GM23338 (cell line): ENCODE results near the gene PTTG1IP. TPM values are rescaled to one million over a fixed set of nuclear protein-coding genes. Genes with fewer than 3 reads are reported as not detected.

ENCODE experiments used
- ATAC-seq: fragments of 200-7000 bp; cut with Tn5 transposase; 3 replicates; pipeline ENCODE4 v1.9.1; 2020
- DNase-seq: peaks from one replicate; pipeline ENCODE4 v3.0.0-alpha.2; 2015; ENCODE audit warnings: low spot score
- H2AFZ ChIP-seq: fragments of 200-600 bp; sonication (generic); 2 replicates; pipeline ENCODE4 v1.8.0; 2016; ENCODE audit warnings: antibody characterized with exemption, mild to moderate bottlenecking, moderate library complexity
- H3F3A ChIP-seq: fragments of 200-600 bp; sonication (generic); replicated peaks from 2 replicates; pipeline ENCODE4 v1.8.0; 2017; ENCODE audit warnings: antibody characterized with exemption, mixed run types, low read depth
- H3K27ac ChIP-seq: fragments of 200-600 bp; sonication (generic); 2 replicates; pipeline ENCODE4 v1.6.1; 2016; ENCODE audit warnings: low read depth
- H3K27me3 ChIP-seq: fragments of 200-600 bp; sonication (generic); 2 replicates; pipeline ENCODE4 v1.8.0; 2016; ENCODE audit warnings: mild to moderate bottlenecking, mixed run types, moderate library complexity; ENCODE audit not compliant: insufficient read depth
- H3K36me3 ChIP-seq: fragments of 200-600 bp; sonication (generic); 2 replicates; pipeline ENCODE4 v1.8.0; 2016; ENCODE audit warnings: mild to moderate bottlenecking; ENCODE audit not compliant: insufficient read depth
- H3K4me1 ChIP-seq: fragments of 200-600 bp; sonication (generic); 2 replicates; pipeline ENCODE4 v1.8.0; 2016; ENCODE audit warnings: mild to moderate bottlenecking, moderate library complexity; ENCODE audit not compliant: insufficient read depth
- H3K4me2 ChIP-seq: fragments of 200-600 bp; sonication (generic); 2 replicates; pipeline ENCODE4 v1.7.1; 2017; ENCODE audit warnings: mixed run types
- H3K4me3 ChIP-seq: fragments of 200-600 bp; sonication (generic); 2 replicates; pipeline ENCODE4 v1.6.1; 2016; ENCODE audit warnings: mixed run types
- H3K79me2 ChIP-seq: fragments of 200-600 bp; sonication (generic); replicated peaks from 2 replicates; pipeline ENCODE4 v1.8.0; 2017; ENCODE audit warnings: mild to moderate bottlenecking; ENCODE audit not compliant: insufficient read depth
- H3K9me2 ChIP-seq: fragments of 200-600 bp; sonication (generic); 2 replicates; pipeline ENCODE4 v1.8.0; 2017; ENCODE audit not compliant: insufficient read depth
- H4K20me1 ChIP-seq: fragments of 200-600 bp; sonication (generic); replicated peaks from 2 replicates; pipeline ENCODE4 v1.8.0; 2017; ENCODE audit warnings: mild to moderate bottlenecking; ENCODE audit not compliant: insufficient read depth
- H3K27ac Mint-ChIP-seq: 2 replicates; pipeline ENCODE4 v1.8.0; 2020; ENCODE audit warnings: inconsistent platforms, mild to moderate bottlenecking, moderate library complexity, mixed read lengths
- H3K27me3 Mint-ChIP-seq: 3 replicates; pipeline ENCODE4 v1.8.0; 2022; ENCODE audit warnings: low read depth, mild to moderate bottlenecking, moderate library complexity, mixed read lengths, inconsistent platforms; ENCODE audit not compliant: insufficient read depth, poor library complexity
- H3K36me3 Mint-ChIP-seq: 3 replicates; pipeline ENCODE4 v1.8.0; 2021; ENCODE audit warnings: low read depth, mild to moderate bottlenecking, inconsistent platforms, moderate library complexity, mixed read lengths
- H3K4me1 Mint-ChIP-seq: 3 replicates; pipeline ENCODE4 v1.8.0; 2020; ENCODE audit warnings: mild to moderate bottlenecking, inconsistent platforms, mixed read lengths
- H3K4me3 Mint-ChIP-seq: 3 replicates; pipeline ENCODE4 v1.8.0; 2021; ENCODE audit warnings: moderate library complexity, mild to moderate bottlenecking, inconsistent platforms, mixed read lengths
- H3K9me3 Mint-ChIP-seq: 3 replicates; pipeline ENCODE4 v1.8.0; 2020; ENCODE audit warnings: moderate library complexity, mild to moderate bottlenecking, inconsistent platforms, mixed read lengths
- CREB1 ChIP-seq: fragments of 250-450 bp; sonication (Bioruptor Pico); IDR thresholded peaks from 2 replicates; pipeline ENCODE4 v1.5.0; 2020; ENCODE audit warnings: low read depth, mild to moderate bottlenecking, moderate library complexity
- ETS1 ChIP-seq: IDR thresholded peaks from 2 replicates; pipeline ENCODE4 v1.6.1; 2016; ENCODE audit warnings: antibody characterized with exemption
- EZH2 ChIP-seq: fragments of 200-600 bp; sonication (generic); IDR thresholded peaks from one replicate; pipeline ENCODE4 v1.8.0; 2017; ENCODE audit warnings: antibody characterized with exemption, mild to moderate bottlenecking, low read depth; ENCODE audit not compliant: unreplicated experiment
- EZH2phosphoT487 ChIP-seq: fragments of 200-600 bp; sonication (generic); IDR thresholded peaks from one replicate; pipeline ENCODE4 v1.8.1; 2018; ENCODE audit warnings: antibody characterized with exemption; ENCODE audit not compliant: unreplicated experiment
- JUNB ChIP-seq: IDR thresholded peaks from one replicate; pipeline ENCODE4 v1.6.1; 2016; ENCODE audit warnings: antibody characterized with exemption; ENCODE audit not compliant: unreplicated experiment
- NANOG ChIP-seq: IDR thresholded peaks from 2 replicates; pipeline ENCODE4 v1.6.1; 2016; ENCODE audit warnings: antibody characterized with exemption, borderline replicate concordance
- POLR2AphosphoS5 ChIP-seq: IDR thresholded peaks from 2 replicates; pipeline ENCODE4 v1.6.1; 2016; ENCODE audit warnings: antibody characterized with exemption, low read depth
- REST ChIP-seq: IDR thresholded peaks from one replicate; pipeline ENCODE4 v1.6.1; 2018; ENCODE audit warnings: antibody characterized with exemption; ENCODE audit not compliant: unreplicated experiment
- STAT1 ChIP-seq: IDR thresholded peaks from one replicate; pipeline ENCODE4 v1.6.1; 2016; ENCODE audit warnings: antibody characterized with exemption; ENCODE audit not compliant: unreplicated experiment
- ZNF114 ChIP-seq: fragments of 250-450 bp; sonication (Bioruptor Pico); IDR thresholded peaks from 2 replicates; pipeline ENCODE4 v1.5.0; 2020; ENCODE audit warnings: mild to moderate bottlenecking, moderate library complexity
- ZNF331 ChIP-seq: fragments of 250-450 bp; sonication (Bioruptor Pico); IDR thresholded peaks from 2 replicates; pipeline ENCODE4 v1.5.0; 2020; ENCODE audit warnings: low read depth, mild to moderate bottlenecking, moderate library complexity
- polyA plus RNA-seq: library from polyadenylated mRNA; unstranded; fragments of >200 nt; fragmentation: Nextera tagmentation; extraction: Ambion mirVana; gene quantifications from 2 replicates; pipeline ENCODE4 v1.2.1, GENCODE V29; 2016
- total RNA-seq: library from RNA; depleted of rRNA; stranded (reverse); fragments of >200 nt; shearing (Covaris generic); gene quantifications from 2 replicates; pipeline ENCODE4 v1.2.3, GENCODE V29; 2014
- TF ChIP-seq, protein P1 (sequence below), 2 experiments: fragments of 200-600 bp in 1 of 2; sonication (generic) in 1 of 2; conservative IDR thresholded peaks; 2 replicates each; pipeline versions ENCODE4 v1.5.1 to v1.6.1; 2016 to 2017; ENCODE audit warnings: antibody characterized with exemption in 2 of 2, low read depth in 2 of 2, mild to moderate bottlenecking in 2 of 2, moderate library complexity in 1 of 2
- TF ChIP-seq, protein P2 (sequence below): fragments of 250-450 bp; sonication (Bioruptor Pico); IDR thresholded peaks from 2 replicates; pipeline ENCODE4 v1.5.0; 2020; ENCODE audit warnings: mild to moderate bottlenecking, moderate library complexity

Gene PTTG1IP
- total and polyA plus RNA-seq, 2 experiments from 2014 or later, result 99.9 to 172 TPM

- ATAC-seq (no peak), DNase-seq (no peak)
- no peaks in the 10 kb centered on the region for H3K4me1 ChIP-seq
- no peaks in the 10 kb centered on the region for H3K9me3 Mint-ChIP-seq
- H3K4me1 Mint-ChIP-seq, result peaks cover 10% of the 10 kb centered on the region
- no peak overlapping the region for H2AFZ ChIP-seq
- H4K20me1 ChIP-seq, result no peaks in the 10 kb centered on the region
- no peak overlapping the region for H3K4me3 Mint-ChIP-seq
- peaks cover 10% of the 10 kb centered on the region for H3K27me3 Mint-ChIP-seq
- H3K36me3 Mint-ChIP-seq, result no peaks in the 10 kb centered on the region
- no peak overlapping the region for H3K27ac ChIP-seq
- TF ChIP-seq NANOG, result no peak
- TF ChIP-seq, protein P1, sequence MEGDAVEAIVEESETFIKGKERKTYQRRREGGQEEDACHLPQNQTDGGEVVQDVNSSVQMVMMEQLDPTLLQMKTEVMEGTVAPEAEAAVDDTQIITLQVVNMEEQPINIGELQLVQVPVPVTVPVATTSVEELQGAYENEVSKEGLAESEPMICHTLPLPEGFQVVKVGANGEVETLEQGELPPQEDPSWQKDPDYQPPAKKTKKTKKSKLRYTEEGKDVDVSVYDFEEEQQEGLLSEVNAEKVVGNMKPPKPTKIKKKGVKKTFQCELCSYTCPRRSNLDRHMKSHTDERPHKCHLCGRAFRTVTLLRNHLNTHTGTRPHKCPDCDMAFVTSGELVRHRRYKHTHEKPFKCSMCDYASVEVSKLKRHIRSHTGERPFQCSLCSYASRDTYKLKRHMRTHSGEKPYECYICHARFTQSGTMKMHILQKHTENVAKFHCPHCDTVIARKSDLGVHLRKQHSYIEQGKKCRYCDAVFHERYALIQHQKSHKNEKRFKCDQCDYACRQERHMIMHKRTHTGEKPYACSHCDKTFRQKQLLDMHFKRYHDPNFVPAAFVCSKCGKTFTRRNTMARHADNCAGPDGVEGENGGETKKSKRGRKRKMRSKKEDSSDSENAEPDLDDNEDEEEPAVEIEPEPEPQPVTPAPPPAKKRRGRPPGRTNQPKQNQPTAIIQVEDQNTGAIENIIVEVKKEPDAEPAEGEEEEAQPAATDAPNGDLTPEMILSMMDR (conservative IDR thresholded peaks at IDR 0.05; ENCODE audit: low read depth in 2 of 2), result no peak
- no peak for TF ChIP-seq ZNF114
- no peak for TF ChIP-seq STAT1
- TF ChIP-seq, protein P2, sequence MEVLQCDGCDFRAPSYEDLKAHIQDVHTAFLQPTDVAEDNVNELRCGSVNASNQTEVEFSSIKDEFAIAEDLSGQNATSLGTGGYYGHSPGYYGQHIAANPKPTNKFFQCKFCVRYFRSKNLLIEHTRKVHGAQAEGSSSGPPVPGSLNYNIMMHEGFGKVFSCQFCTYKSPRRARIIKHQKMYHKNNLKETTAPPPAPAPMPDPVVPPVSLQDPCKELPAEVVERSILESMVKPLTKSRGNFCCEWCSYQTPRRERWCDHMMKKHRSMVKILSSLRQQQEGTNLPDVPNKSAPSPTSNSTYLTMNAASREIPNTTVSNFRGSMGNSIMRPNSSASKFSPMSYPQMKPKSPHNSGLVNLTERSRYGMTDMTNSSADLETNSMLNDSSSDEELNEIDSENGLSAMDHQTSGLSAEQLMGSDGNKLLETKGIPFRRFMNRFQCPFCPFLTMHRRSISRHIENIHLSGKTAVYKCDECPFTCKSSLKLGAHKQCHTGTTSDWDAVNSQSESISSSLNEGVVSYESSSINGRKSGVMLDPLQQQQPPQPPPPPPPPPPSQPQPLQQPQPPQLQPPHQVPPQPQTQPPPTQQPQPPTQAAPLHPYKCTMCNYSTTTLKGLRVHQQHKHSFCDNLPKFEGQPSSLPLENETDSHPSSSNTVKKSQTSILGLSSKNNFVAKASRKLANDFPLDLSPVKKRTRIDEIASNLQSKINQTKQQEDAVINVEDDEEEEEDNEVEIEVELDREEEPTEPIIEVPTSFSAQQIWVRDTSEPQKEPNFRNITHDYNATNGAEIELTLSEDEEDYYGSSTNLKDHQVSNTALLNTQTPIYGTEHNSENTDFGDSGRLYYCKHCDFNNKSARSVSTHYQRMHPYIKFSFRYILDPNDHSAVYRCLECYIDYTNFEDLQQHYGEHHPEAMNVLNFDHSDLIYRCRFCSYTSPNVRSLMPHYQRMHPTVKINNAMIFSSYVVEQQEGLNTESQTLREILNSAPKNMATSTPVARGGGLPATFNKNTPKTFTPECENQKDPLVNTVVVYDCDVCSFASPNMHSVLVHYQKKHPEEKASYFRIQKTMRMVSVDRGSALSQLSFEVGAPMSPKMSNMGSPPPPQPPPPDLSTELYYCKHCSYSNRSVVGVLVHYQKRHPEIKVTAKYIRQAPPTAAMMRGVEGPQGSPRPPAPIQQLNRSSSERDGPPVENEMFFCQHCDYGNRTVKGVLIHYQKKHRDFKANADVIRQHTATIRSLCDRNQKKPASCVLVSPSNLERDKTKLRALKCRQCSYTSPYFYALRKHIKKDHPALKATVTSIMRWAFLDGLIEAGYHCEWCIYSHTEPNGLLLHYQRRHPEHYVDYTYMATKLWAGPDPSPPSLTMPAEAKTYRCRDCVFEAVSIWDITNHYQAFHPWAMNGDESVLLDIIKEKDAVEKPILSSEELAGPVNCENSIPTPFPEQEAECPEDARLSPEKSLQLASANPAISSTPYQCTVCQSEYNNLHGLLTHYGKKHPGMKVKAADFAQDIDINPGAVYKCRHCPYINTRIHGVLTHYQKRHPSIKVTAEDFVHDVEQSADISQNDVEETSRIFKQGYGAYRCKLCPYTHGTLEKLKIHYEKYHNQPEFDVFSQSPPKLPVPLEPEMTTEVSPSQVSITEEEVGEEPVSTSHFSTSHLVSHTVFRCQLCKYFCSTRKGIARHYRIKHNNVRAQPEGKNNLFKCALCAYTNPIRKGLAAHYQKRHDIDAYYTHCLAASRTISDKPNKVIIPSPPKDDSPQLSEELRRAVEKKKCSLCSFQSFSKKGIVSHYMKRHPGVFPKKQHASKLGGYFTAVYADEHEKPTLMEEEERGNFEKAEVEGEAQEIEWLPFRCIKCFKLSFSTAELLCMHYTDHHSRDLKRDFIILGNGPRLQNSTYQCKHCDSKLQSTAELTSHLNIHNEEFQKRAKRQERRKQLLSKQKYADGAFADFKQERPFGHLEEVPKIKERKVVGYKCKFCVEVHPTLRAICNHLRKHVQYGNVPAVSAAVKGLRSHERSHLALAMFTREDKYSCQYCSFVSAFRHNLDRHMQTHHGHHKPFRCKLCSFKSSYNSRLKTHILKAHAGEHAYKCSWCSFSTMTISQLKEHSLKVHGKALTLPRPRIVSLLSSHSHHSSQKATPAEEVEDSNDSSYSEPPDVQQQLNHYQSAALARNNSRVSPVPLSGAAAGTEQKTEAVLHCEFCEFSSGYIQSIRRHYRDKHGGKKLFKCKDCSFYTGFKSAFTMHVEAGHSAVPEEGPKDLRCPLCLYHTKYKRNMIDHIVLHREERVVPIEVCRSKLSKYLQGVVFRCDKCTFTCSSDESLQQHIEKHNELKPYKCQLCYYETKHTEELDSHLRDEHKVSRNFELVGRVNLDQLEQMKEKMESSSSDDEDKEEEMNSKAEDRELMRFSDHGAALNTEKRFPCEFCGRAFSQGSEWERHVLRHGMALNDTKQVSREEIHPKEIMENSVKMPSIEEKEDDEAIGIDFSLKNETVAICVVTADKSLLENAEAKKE, result no peak
- TF ChIP-seq JUNB, result no peak
- TF ChIP-seq EZH2phosphoT487, result no peak
- no peak for TF ChIP-seq EZH2
- TF ChIP-seq CREB1 (CRISPR knock-in tag), result no peak
- no peak for TF ChIP-seq ZNF331 (CRISPR knock-in tag)
- TF ChIP-seq REST, result no peak
- no peak for TF ChIP-seq POLR2AphosphoS5
- TF ChIP-seq ETS1, result no peak
- no peak overlapping the region for H3K27ac Mint-ChIP-seq
- no peaks in the 10 kb centered on the region for H3K9me2 ChIP-seq
- H3F3A ChIP-seq, result no peaks in the 10 kb centered on the region
- no peaks in the 10 kb centered on the region for H3K27me3 ChIP-seq
- H3K36me3 ChIP-seq, result no peaks in the 10 kb centered on the region
- H3K79me2 ChIP-seq, result no peaks in the 10 kb centered on the region
- no peak overlapping the region for H3K4me2 ChIP-seq
- H3K4me3 ChIP-seq, result no peak overlapping the region
Measured at GRCh38 chr21:44893948-44894656, 20.6 kb upstream of the PTTG1IP start.
